ENCODE measurements around the gene F2RL3. TPM values are rescaled to one million over a fixed set of nuclear protein-coding genes. Genes with fewer than 3 reads are reported as not detected.
"Not testable (repeated sequence)": the region's sequence is repeated elsewhere in the genome, so short reads cannot be mapped to it uniquely, and the experiment has no call there.

Gene F2RL3
- total RNA-seq, 5 donors from 2014 or later (not counting 1 experiment from before 2014, with no cell fraction given), result 0.15 to 0.44 (median 0.30) TPM; not detected in 2

DNA sequence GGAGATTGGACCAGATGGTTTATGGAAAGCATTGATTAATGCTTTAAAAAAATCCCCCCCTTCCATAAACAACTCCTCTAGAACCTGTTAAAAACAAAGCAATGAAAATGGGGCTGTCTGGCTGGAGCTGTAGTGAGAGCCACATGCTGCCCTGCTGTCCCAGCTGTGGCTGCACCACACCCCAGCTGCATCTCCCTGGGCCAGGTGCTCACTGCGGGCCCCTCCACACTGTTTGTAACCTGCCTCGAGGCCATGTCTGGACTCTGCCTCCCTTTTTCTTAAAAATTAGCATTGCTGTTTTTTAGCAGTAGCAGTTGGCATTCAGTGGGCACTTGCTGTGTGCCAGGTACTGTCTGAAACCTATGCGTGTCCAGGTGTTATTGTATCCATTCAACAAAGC is 15.2 kb upstream of the F2RL3 start:
- Histone ChIP-seq H3K4me3 (ENCODE audit: control insufficient read depth in 1 of 2, extremely low read depth in 1 of 2, low read length in 1 of 2) (no peak overlapping the region), H3K36me3 (ENCODE audit: control insufficient read depth in 2 of 2, extremely low read depth in 1 of 2, insufficient read depth in 1 of 2, low read length in 1 of 2) (peaks cover 21 to 69% of the 10 kb centered on the region in 2 donors), H3K9me3 (no peaks in the 10 kb centered on the region), H3K4me1 (ENCODE audit: control insufficient read depth in 1 of 2, extremely low read depth in 1 of 2, insufficient read depth in 2 of 2, low read length in 2 of 2) (peaks cover 0 to 4% of the 10 kb centered on the region in 2 experiments), H3K27me3 (replicated peaks in 1 of 2; ENCODE audit: control insufficient read depth in 2 of 2, extremely low read depth in 1 of 2, insufficient read depth in 2 of 2, low read length in 1 of 2) (no peaks in the 10 kb centered on the region), H3K27ac (ENCODE audit: low read length) (peak overlapping the region; percentile 46)
- ChIA-PET CTCF (no interaction called here), POLR2A (no interaction called here)
- Mint-ChIP-seq H3K4me3 (no peak overlapping the region), H3K27me3 (no peaks in the 10 kb centered on the region), H3K36me3 (peaks cover 40% of the 10 kb centered on the region), H3K27ac (peak overlapping the region; percentile 61 to 87), H3K9me3 (no peaks in the 10 kb centered on the region), H3K4me1 (peaks cover 13 to 20% (median 17%) of the 10 kb centered on the region in 3 donors)
- DNase-seq, result no peak
- no peak for ATAC-seq (replicated peaks in 1 of 4)
- 92% methylated on average over 3 of the region's 3 CpGs for WGBS (ENCODE audit: insufficient coverage)

GRCh38 chr19:16874250-16874977 is 14.4 kb upstream of the F2RL3 start:
- no peaks in the 10 kb centered on the region for H3K27me3 Mint-ChIP-seq
- ATAC-seq (replicated peaks in 1 of 4) (no peak), DNase-seq (no peak)
- Histone ChIP-seq H3K4me3 (ENCODE audit: control insufficient read depth in 1 of 2, extremely low read depth in 1 of 2, low read length in 1 of 2) (no peak overlapping the region), H3K27me3 (replicated peaks in 1 of 2; ENCODE audit: control insufficient read depth in 2 of 2, extremely low read depth in 1 of 2, insufficient read depth in 2 of 2, low read length in 1 of 2) (no peaks in the 10 kb centered on the region), H3K4me1 (ENCODE audit: control insufficient read depth in 1 of 2, extremely low read depth in 1 of 2, insufficient read depth in 2 of 2, low read length in 2 of 2) (peaks cover 0 to 4% of the 10 kb centered on the region in 2 experiments), H3K9me3 (no peaks in the 10 kb centered on the region), H3K36me3 (ENCODE audit: control insufficient read depth in 2 of 2, extremely low read depth in 1 of 2, insufficient read depth in 1 of 2, low read length in 1 of 2) (peaks cover 26 to 72% of the 10 kb centered on the region in 2 donors), H3K27ac (ENCODE audit: low read length) (peak overlapping the region; percentile 46)
- CTCF ChIA-PET, result no interaction called here
- POLR2A ChIA-PET, result no interaction called here
- peak overlapping the region; percentile 81 to 87 for H3K27ac Mint-ChIP-seq
- H3K4me1 Mint-ChIP-seq, result peaks cover 13 to 20% (median 17%) of the 10 kb centered on the region in 3 donors
- H3K9me3 Mint-ChIP-seq, result no peaks in the 10 kb centered on the region
- peak overlapping the region in 1 of 3 donors; percentile 1 for H3K4me3 Mint-ChIP-seq
- H3K36me3 Mint-ChIP-seq, result peaks cover 44% of the 10 kb centered on the region
- 86% methylated on average over 1 of the region's 1 CpG for WGBS (ENCODE audit: insufficient coverage)

GRCh38 chr19:16874978-16875299 is 13.9 kb upstream of the F2RL3 start:
- not testable (repeated sequence) for ATAC-seq (replicated peaks in 1 of 4); H3K9me3 Mint-ChIP-seq

DNA sequence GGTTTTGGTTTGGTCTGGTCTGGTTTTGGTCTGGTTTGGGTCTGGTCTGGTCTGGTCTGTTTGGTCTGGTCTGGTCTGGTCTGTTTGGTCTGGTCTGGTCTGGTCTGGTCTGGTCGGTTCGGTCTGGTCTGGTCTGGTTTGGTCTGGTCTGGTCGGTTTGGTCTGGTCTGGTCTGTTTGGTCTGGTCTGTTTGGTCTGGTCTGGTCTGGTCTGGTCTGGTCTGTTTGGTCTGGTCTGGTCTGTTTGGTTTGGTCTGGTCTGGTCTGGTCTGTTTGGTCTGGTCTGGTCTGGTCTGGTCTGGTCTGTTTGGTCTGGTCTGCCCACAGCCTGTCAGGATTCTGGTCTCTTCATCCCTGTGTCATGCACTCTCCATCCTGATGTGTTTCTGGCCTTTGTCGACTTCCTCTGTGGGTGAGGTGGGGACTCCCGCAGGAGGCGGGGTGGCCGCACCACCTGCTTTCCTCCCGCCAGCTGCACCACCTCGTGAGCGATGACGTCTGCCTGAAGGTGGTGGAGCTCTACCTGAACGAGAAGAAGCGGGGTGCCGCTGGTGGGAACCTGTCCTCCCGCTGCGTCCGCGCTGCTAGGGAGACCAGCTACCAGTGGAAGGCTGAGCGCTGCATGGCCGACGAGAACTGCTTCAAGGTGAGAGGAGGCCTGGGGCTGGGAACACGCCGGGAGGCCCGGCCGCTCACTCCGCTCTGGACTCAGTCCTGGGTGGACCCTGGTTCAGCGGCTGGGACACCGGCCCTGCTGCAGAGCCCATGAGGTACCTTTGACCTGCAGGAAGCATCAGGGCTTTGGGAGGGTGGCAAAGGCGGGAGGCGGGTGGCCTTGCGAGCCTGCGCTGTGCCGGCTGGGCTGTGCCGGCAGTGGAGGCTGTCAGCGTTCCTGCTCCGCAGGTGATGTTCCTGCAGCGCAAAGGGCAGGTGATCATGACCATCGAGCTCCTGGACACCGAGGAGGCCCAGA is 12.9 kb upstream of the F2RL3 start:
- CTCF ChIA-PET, result no interaction called here
- peaks cover 0 to 4% of the 10 kb centered on the region in 2 experiments for H3K4me1 ChIP-seq (ENCODE audit: control insufficient read depth in 1 of 2, extremely low read depth in 1 of 2, insufficient read depth in 2 of 2, low read length in 2 of 2)
- peaks cover 0 to 2% of the 10 kb centered on the region in 2 experiments for H3K27me3 ChIP-seq (replicated peaks in 1 of 2; ENCODE audit: control insufficient read depth in 2 of 2, extremely low read depth in 1 of 2, insufficient read depth in 2 of 2, low read length in 1 of 2)
- Mint-ChIP-seq H3K9me3 (no peaks in the 10 kb centered on the region), H3K27ac (peak overlapping the region in 1 of 2 donors; percentile 67), H3K27me3 (no peaks in the 10 kb centered on the region), H3K4me3 (no peak overlapping the region), H3K36me3 (peaks cover 54% of the 10 kb centered on the region), H3K4me1 (peaks cover 13 to 20% (median 17%) of the 10 kb centered on the region in 3 donors)
- H3K9me3 ChIP-seq, result no peaks in the 10 kb centered on the region
- H3K36me3 ChIP-seq (ENCODE audit: control insufficient read depth in 2 of 2, extremely low read depth in 1 of 2, insufficient read depth in 1 of 2, low read length in 1 of 2), result peaks cover 22 to 68% of the 10 kb centered on the region in 2 donors
- no peak overlapping the region for H3K27ac ChIP-seq (ENCODE audit: low read length)
- DNase-seq, result peak in 3 of 35 experiments; percentile 11 to 18 (median 17)
- no peak overlapping the region for H3K4me3 ChIP-seq (ENCODE audit: control insufficient read depth in 1 of 2, extremely low read depth in 1 of 2, low read length in 1 of 2)
- ATAC-seq (replicated peaks in 1 of 4), result peak in 1 of 4 experiments; percentile 44
- 94% methylated on average over 36 of the region's 39 CpGs for WGBS (ENCODE audit: insufficient coverage)
- POLR2A ChIA-PET, result no interaction called here

More at GRCh38 chr19:16874978-16875299, 13.9 kb upstream of the F2RL3 start:
- H3K9me3 ChIP-seq; H3K4me3 ChIP-seq (ENCODE audit: control insufficient read depth in 1 of 2, extremely low read depth in 1 of 2, low read length in 1 of 2); H3K27me3 Mint-ChIP-seq; H3K4me1 ChIP-seq (ENCODE audit: control insufficient read depth in 1 of 2, extremely low read depth in 1 of 2, insufficient read depth in 2 of 2, low read length in 2 of 2); DNase-seq; H3K27me3 ChIP-seq (replicated peaks in 1 of 2; ENCODE audit: control insufficient read depth in 2 of 2, extremely low read depth in 1 of 2, insufficient read depth in 2 of 2, low read length in 1 of 2); POLR2A ChIA-PET; CTCF ChIA-PET: not testable (repeated sequence)
- Histone ChIP-seq H3K27ac (ENCODE audit: low read length) (peak overlapping the region; percentile 46), H3K36me3 (ENCODE audit: control insufficient read depth in 2 of 2, extremely low read depth in 1 of 2, insufficient read depth in 1 of 2, low read length in 1 of 2) (peaks cover 23 to 72% of the 10 kb centered on the region in 2 donors)
- Mint-ChIP-seq H3K27ac (peak overlapping the region; percentile 81 to 87), H3K36me3 (peaks cover 45% of the 10 kb centered on the region), H3K4me3 (peak overlapping the region in 1 of 3 donors; percentile 1), H3K4me1 (peaks cover 13 to 20% (median 17%) of the 10 kb centered on the region in 3 donors)

DNA sequence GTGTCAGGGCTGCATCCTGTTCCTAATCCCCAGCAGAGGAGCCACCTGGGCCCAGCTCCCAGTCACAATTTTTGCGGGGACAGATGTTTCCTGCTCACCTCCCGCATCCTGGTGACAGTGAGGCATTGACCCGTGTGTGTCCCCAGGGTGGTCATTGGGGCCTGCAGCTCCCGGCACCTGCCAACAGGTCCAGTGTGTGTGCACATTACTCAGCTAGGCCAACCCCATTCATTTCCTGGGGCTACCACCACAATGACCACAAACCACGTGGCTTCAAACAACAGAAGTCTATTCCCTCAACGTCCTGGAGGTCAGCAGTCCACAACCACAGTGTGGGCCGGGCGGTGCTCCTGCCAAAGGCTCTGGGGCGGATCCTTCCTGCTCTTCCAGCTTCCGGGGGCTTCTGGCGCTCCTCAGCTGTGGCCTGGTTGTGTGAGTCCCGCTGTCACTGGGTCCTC is 11.9 kb upstream of the F2RL3 start:
- CTCF ChIA-PET, result no interaction called here

GRCh38 chr19:16877581-16877980 is 11.2 kb upstream of the F2RL3 start:
- Histone ChIP-seq H3K36me3 (ENCODE audit: control insufficient read depth in 2 of 2, extremely low read depth in 1 of 2, insufficient read depth in 1 of 2, low read length in 1 of 2) (peaks cover 22 to 58% of the 10 kb centered on the region in 2 donors), H3K9me3 (no peaks in the 10 kb centered on the region), H3K4me1 (ENCODE audit: control insufficient read depth in 1 of 2, extremely low read depth in 1 of 2, insufficient read depth in 2 of 2, low read length in 2 of 2) (peaks cover 0 to 4% of the 10 kb centered on the region in 2 experiments), H3K4me3 (ENCODE audit: control insufficient read depth in 1 of 2, extremely low read depth in 1 of 2, low read length in 1 of 2) (no peak overlapping the region), H3K27ac (ENCODE audit: low read length) (no peak overlapping the region), H3K27me3 (replicated peaks in 1 of 2; ENCODE audit: control insufficient read depth in 2 of 2, extremely low read depth in 1 of 2, insufficient read depth in 2 of 2, low read length in 1 of 2) (peaks cover 0 to 9% of the 10 kb centered on the region in 2 experiments)
- peaks cover 0 to 13% (median 12%) of the 10 kb centered on the region in 3 donors for H3K9me3 Mint-ChIP-seq
- DNase-seq (no peak), ATAC-seq (replicated peaks in 1 of 4) (no peak)
- H3K27me3 Mint-ChIP-seq, result no peaks in the 10 kb centered on the region
- no peak overlapping the region for H3K27ac Mint-ChIP-seq
- POLR2A ChIA-PET, result no interaction called here
- H3K4me1 Mint-ChIP-seq, result peaks cover 13 to 20% (median 17%) of the 10 kb centered on the region in 3 donors
- WGBS (ENCODE audit: insufficient coverage), result 79% methylated on average over 11 of the region's 11 CpGs
- peaks cover 57% of the 10 kb centered on the region for H3K36me3 Mint-ChIP-seq
- CTCF ChIA-PET, result no interaction called here
- no peak overlapping the region for H3K4me3 Mint-ChIP-seq

More for the DNA sequence above, 11.9 kb upstream of the F2RL3 start:
- peaks cover 0 to 4% of the 10 kb centered on the region in 2 experiments for H3K4me1 ChIP-seq (ENCODE audit: control insufficient read depth in 1 of 2, extremely low read depth in 1 of 2, insufficient read depth in 2 of 2, low read length in 2 of 2)
- H3K36me3 ChIP-seq (ENCODE audit: control insufficient read depth in 2 of 2, extremely low read depth in 1 of 2, insufficient read depth in 1 of 2, low read length in 1 of 2), result peaks cover 22 to 58% of the 10 kb centered on the region in 2 donors
- H3K4me3 ChIP-seq (ENCODE audit: control insufficient read depth in 1 of 2, extremely low read depth in 1 of 2, low read length in 1 of 2), result no peak overlapping the region
- H3K4me3 Mint-ChIP-seq, result no peak overlapping the region
- ATAC-seq (replicated peaks in 1 of 4), result no peak
- H3K4me1 Mint-ChIP-seq, result peaks cover 13 to 20% (median 17%) of the 10 kb centered on the region in 3 donors
- H3K27ac ChIP-seq (ENCODE audit: low read length), result no peak overlapping the region
- H3K9me3 Mint-ChIP-seq, result peaks cover 0 to 6% (median 6%) of the 10 kb centered on the region in 3 donors
- no peaks in the 10 kb centered on the region for H3K27me3 Mint-ChIP-seq
- POLR2A ChIA-PET, result no interaction called here
- DNase-seq, result no peak
- no peak overlapping the region for H3K27ac Mint-ChIP-seq
- H3K36me3 Mint-ChIP-seq, result peaks cover 55% of the 10 kb centered on the region
- H3K9me3 ChIP-seq, result no peaks in the 10 kb centered on the region
- WGBS (ENCODE audit: insufficient coverage), result 78% methylated on average over 10 of the region's 12 CpGs
- peaks cover 0 to 9% of the 10 kb centered on the region in 2 experiments for H3K27me3 ChIP-seq (replicated peaks in 1 of 2; ENCODE audit: control insufficient read depth in 2 of 2, extremely low read depth in 1 of 2, insufficient read depth in 2 of 2, low read length in 1 of 2)

All from T-cell (primary cell).